ENCODE measurements around the gene ANGPTL7. TPM values are rescaled to one million over a fixed set of nuclear protein-coding genes. Genes with fewer than 3 reads are reported as not detected.
"Not testable (repeated sequence)": the region's sequence is repeated elsewhere in the genome, so short reads cannot be mapped to it uniquely, and the experiment has no call there.

ANGPTL7 gene
- total RNA-seq, 3 donors from 2014 or later: not detected

GRCh38 chr1:11157394-11157793 is 31.8 kb upstream of the ANGPTL7 start:
- ATAC-seq (no peak), DNase-seq (no peak)
- Mint-ChIP-seq H3K4me3 (no peak overlapping the region), H3K4me1 (ENCODE audit: low read depth) (peaks cover 15% of the 10 kb centered on the region), H3K36me3 (ENCODE audit: insufficient read depth) (peaks cover 29% of the 10 kb centered on the region), H3K9me3 (no peaks in the 10 kb centered on the region), H3K27me3 (ENCODE audit: low read depth) (no peaks in the 10 kb centered on the region)

GRCh38 chr1:11157867-11158266 is 31.3 kb upstream of the ANGPTL7 start:
- H3K4me1 Mint-ChIP-seq (ENCODE audit: low read depth): peaks cover 15% of the 10 kb centered on the region
- ATAC-seq: peak in 1 of 2 donors; percentile 18
- peaks cover 26% of the 10 kb centered on the region for H3K36me3 Mint-ChIP-seq (ENCODE audit: insufficient read depth)
- no peak overlapping the region for H3K4me3 Mint-ChIP-seq
- H3K27me3 Mint-ChIP-seq (ENCODE audit: low read depth): no peaks in the 10 kb centered on the region
- no peak for DNase-seq
- H3K9me3 Mint-ChIP-seq: no peaks in the 10 kb centered on the region

GRCh38 chr1:11158291-11158690 is 30.9 kb upstream of the ANGPTL7 start:
- Mint-ChIP-seq H3K4me3 (no peak overlapping the region), H3K9me3 (no peaks in the 10 kb centered on the region), H3K4me1 (ENCODE audit: low read depth) (peaks cover 15% of the 10 kb centered on the region), H3K27me3 (ENCODE audit: low read depth) (no peaks in the 10 kb centered on the region), H3K36me3 (ENCODE audit: insufficient read depth) (peaks cover 22% of the 10 kb centered on the region)
- ATAC-seq: no peak
- DNase-seq: no peak

- no peaks in the 10 kb centered on the region for H3K27me3 Mint-ChIP-seq (ENCODE audit: low read depth)
- peaks cover 26% of the 10 kb centered on the region for H3K36me3 Mint-ChIP-seq (ENCODE audit: insufficient read depth)
- DNase-seq: no peak
- no peak overlapping the region for H3K4me3 Mint-ChIP-seq
- no peaks in the 10 kb centered on the region for H3K9me3 Mint-ChIP-seq
- H3K4me1 Mint-ChIP-seq (ENCODE audit: low read depth): peaks cover 15% of the 10 kb centered on the region
- no peak for ATAC-seq
These were observed 30.3 kb upstream of the ANGPTL7 start for GRCh38 chr1:11158720-11159321.

- H3K4me1 Mint-ChIP-seq (ENCODE audit: low read depth); H3K27me3 Mint-ChIP-seq (ENCODE audit: low read depth); DNase-seq; H3K4me3 Mint-ChIP-seq; ATAC-seq; H3K9me3 Mint-ChIP-seq: not testable (repeated sequence)
- peaks cover 33% of the 10 kb centered on the region for H3K36me3 Mint-ChIP-seq (ENCODE audit: insufficient read depth)
These were observed 26.4 kb upstream of the ANGPTL7 start for GRCh38 chr1:11162752-11163151.

GRCh38 chr1:11166744-11167143 is 22.4 kb upstream of the ANGPTL7 start:
- H3K9me3 Mint-ChIP-seq; ATAC-seq; H3K27me3 Mint-ChIP-seq (ENCODE audit: low read depth); DNase-seq; H3K4me3 Mint-ChIP-seq; H3K4me1 Mint-ChIP-seq (ENCODE audit: low read depth): not testable (repeated sequence)
- H3K36me3 Mint-ChIP-seq (ENCODE audit: insufficient read depth): peaks cover 29% of the 10 kb centered on the region

- Mint-ChIP-seq H3K9me3 (no peaks in the 10 kb centered on the region), H3K4me1 (ENCODE audit: low read depth) (no peaks in the 10 kb centered on the region), H3K27me3 (ENCODE audit: low read depth) (no peaks in the 10 kb centered on the region), H3K36me3 (ENCODE audit: insufficient read depth) (peaks cover 20% of the 10 kb centered on the region), H3K4me3 (no peak overlapping the region)
- no peak for ATAC-seq
- DNase-seq: no peak
These were observed 20.4 kb upstream of the ANGPTL7 start for GRCh38 chr1:11168731-11169130.

GRCh38 chr1:11169202-11169601 is 20.0 kb upstream of the ANGPTL7 start:
- H3K36me3 Mint-ChIP-seq (ENCODE audit: insufficient read depth): peaks cover 19% of the 10 kb centered on the region

GRCh38 chr1:11170102-11170501 is 19.1 kb upstream of the ANGPTL7 start:
- H3K4me1 Mint-ChIP-seq (ENCODE audit: low read depth): no peaks in the 10 kb centered on the region
- no peak overlapping the region for H3K4me3 Mint-ChIP-seq
- H3K9me3 Mint-ChIP-seq: no peaks in the 10 kb centered on the region
- ATAC-seq (no peak), DNase-seq (no peak)
- H3K36me3 Mint-ChIP-seq (ENCODE audit: insufficient read depth): peaks cover 14% of the 10 kb centered on the region
- no peaks in the 10 kb centered on the region for H3K27me3 Mint-ChIP-seq (ENCODE audit: low read depth)

More at GRCh38 chr1:11169202-11169601, 20.0 kb upstream of the ANGPTL7 start:
- no peaks in the 10 kb centered on the region for H3K27me3 Mint-ChIP-seq (ENCODE audit: low read depth)
- DNase-seq (no peak), ATAC-seq (no peak)
- H3K4me3 Mint-ChIP-seq: no peak overlapping the region
- no peaks in the 10 kb centered on the region for H3K9me3 Mint-ChIP-seq
- H3K4me1 Mint-ChIP-seq (ENCODE audit: low read depth): no peaks in the 10 kb centered on the region

- Mint-ChIP-seq H3K9me3 (no peaks in the 10 kb centered on the region), H3K27me3 (ENCODE audit: low read depth) (no peaks in the 10 kb centered on the region), H3K4me3 (no peak overlapping the region), H3K36me3 (ENCODE audit: insufficient read depth) (peaks cover 7% of the 10 kb centered on the region), H3K4me1 (ENCODE audit: low read depth) (no peaks in the 10 kb centered on the region)
- ATAC-seq (no peak), DNase-seq (no peak)
These were observed 14.8 kb upstream of the ANGPTL7 start for GRCh38 chr1:11174261-11174942.

GRCh38 chr1:11175461-11175860 is 13.7 kb upstream of the ANGPTL7 start:
- Mint-ChIP-seq H3K36me3 (ENCODE audit: insufficient read depth) (peaks cover 10% of the 10 kb centered on the region), H3K27me3 (ENCODE audit: low read depth) (no peaks in the 10 kb centered on the region), H3K9me3 (no peaks in the 10 kb centered on the region), H3K4me3 (no peak overlapping the region), H3K4me1 (ENCODE audit: low read depth) (no peaks in the 10 kb centered on the region)
- ATAC-seq: no peak
- no peak for DNase-seq

GRCh38 chr1:11176081-11176706 is 13.0 kb upstream of the ANGPTL7 start:
- Mint-ChIP-seq H3K4me1 (ENCODE audit: low read depth) (no peaks in the 10 kb centered on the region), H3K36me3 (ENCODE audit: insufficient read depth) (peaks cover 10% of the 10 kb centered on the region), H3K27me3 (ENCODE audit: low read depth) (no peaks in the 10 kb centered on the region), H3K9me3 (no peaks in the 10 kb centered on the region), H3K4me3 (no peak overlapping the region)
- ATAC-seq (no peak), DNase-seq (no peak)

- H3K27me3 Mint-ChIP-seq (ENCODE audit: low read depth): no peaks in the 10 kb centered on the region
- H3K9me3 Mint-ChIP-seq: no peaks in the 10 kb centered on the region
- H3K4me3 Mint-ChIP-seq: no peak overlapping the region
- peaks cover 10% of the 10 kb centered on the region for H3K36me3 Mint-ChIP-seq (ENCODE audit: insufficient read depth)
- ATAC-seq: no peak
- DNase-seq: no peak
- no peaks in the 10 kb centered on the region for H3K4me1 Mint-ChIP-seq (ENCODE audit: low read depth)
These were observed 10.8 kb upstream of the ANGPTL7 start for GRCh38 chr1:11178021-11179015.

GRCh38 chr1:11179125-11179524 is 10.0 kb upstream of the ANGPTL7 start:
- Mint-ChIP-seq H3K9me3 (no peaks in the 10 kb centered on the region), H3K36me3 (ENCODE audit: insufficient read depth) (peaks cover 10% of the 10 kb centered on the region), H3K4me3 (no peak overlapping the region), H3K4me1 (ENCODE audit: low read depth) (no peaks in the 10 kb centered on the region), H3K27me3 (ENCODE audit: low read depth) (no peaks in the 10 kb centered on the region)
- ATAC-seq (no peak), DNase-seq (no peak)

Measured in activated T-cell treated with anti-CD3 and anti-CD28 coated beads, Interleukin-2, amount 50 U/mL, for 4 hours (primary cell).